Progenitor cell of endocrine pancreas (in vitro differentiated cells): ENCODE measurements around the gene GPR39. TPM values are rescaled to one million over a fixed set of nuclear protein-coding genes. Genes with fewer than 3 reads are reported as not detected.

Experiments
- DNase-seq: peaks from one replicate; pipeline ENCODE4 v3.0.0; 2021; ENCODE audit warnings: low spot score; ENCODE audit not compliant: unreplicated experiment
- H3K27ac Mint-ChIP-seq: 2 replicates; pipeline ENCODE4 v1.8.0; 2021; ENCODE audit warnings: mild to moderate bottlenecking, moderate library complexity, mixed read lengths
- H3K27me3 Mint-ChIP-seq: 2 replicates; pipeline ENCODE4 v1.8.0; 2021; ENCODE audit warnings: mixed read lengths
- H3K36me3 Mint-ChIP-seq: 2 replicates; pipeline ENCODE4 v1.8.0; 2022; ENCODE audit warnings: mixed read lengths; ENCODE audit not compliant: insufficient read depth
- H3K4me1 Mint-ChIP-seq: 2 replicates; pipeline ENCODE4 v1.8.0; 2021; ENCODE audit warnings: low read depth, mixed read lengths
- H3K4me3 Mint-ChIP-seq: 2 replicates; pipeline ENCODE4 v1.8.0; 2021; ENCODE audit warnings: low read depth, mild to moderate bottlenecking, moderate library complexity, mixed read lengths
- H3K9me3 Mint-ChIP-seq: 2 replicates; pipeline ENCODE4 v1.8.0; 2021; ENCODE audit warnings: low read depth, mixed read lengths
- CTCF ChIP-seq: fragments of 200-600 bp; sonication (generic); IDR thresholded peaks from one replicate; pipeline ENCODE4 v1.5.0; 2021; ENCODE audit warnings: antibody characterized with exemption, mild to moderate bottlenecking; ENCODE audit not compliant: unreplicated experiment
- total RNA-seq: library from RNA; stranded (reverse); gene quantifications from 2 replicates; pipeline ENCODE4 v1.2.1, GENCODE V29; 2021

The GPR39 gene
- total RNA-seq, 1 donor from 2014 or later, result 4.0 TPM

GRCh38 chr2:132640116-132640515, 223.5 kb downstream of the GPR39 start:
- Mint-ChIP-seq H3K4me1 (no peaks in the 10 kb centered on the region), H3K4me3 (no peak overlapping the region), H3K9me3 (no peaks in the 10 kb centered on the region), H3K27me3 (peaks cover 5% of the 10 kb centered on the region), H3K36me3 (no peaks in the 10 kb centered on the region), H3K27ac (no peak overlapping the region)
- TF ChIP-seq CTCF, result no peak
- no peak for DNase-seq

- H3K9me3 Mint-ChIP-seq, result no peaks in the 10 kb centered on the region
- peaks cover 1% of the 10 kb centered on the region for H3K4me1 Mint-ChIP-seq
- H3K4me3 Mint-ChIP-seq, result no peak overlapping the region
- H3K27me3 Mint-ChIP-seq, result peaks cover 3% of the 10 kb centered on the region
- no peak for DNase-seq
- H3K27ac Mint-ChIP-seq, result no peak overlapping the region
- no peaks in the 10 kb centered on the region for H3K36me3 Mint-ChIP-seq
- no peak for TF ChIP-seq CTCF
Observed at GRCh38 chr2:132641819-132642218, 225.2 kb downstream of the GPR39 start.

GRCh38 chr2:132642415-132642814, 225.8 kb downstream of the GPR39 start:
- Mint-ChIP-seq H3K27ac (no peak overlapping the region), H3K36me3 (no peaks in the 10 kb centered on the region), H3K9me3 (no peaks in the 10 kb centered on the region), H3K27me3 (peaks cover 3% of the 10 kb centered on the region), H3K4me1 (peaks cover 1% of the 10 kb centered on the region), H3K4me3 (no peak overlapping the region)
- no peak for TF ChIP-seq CTCF
- no peak for DNase-seq

- Mint-ChIP-seq H3K27ac (no peak overlapping the region), H3K9me3 (no peaks in the 10 kb centered on the region), H3K4me3 (no peak overlapping the region), H3K4me1 (peaks cover 1% of the 10 kb centered on the region), H3K36me3 (no peaks in the 10 kb centered on the region), H3K27me3 (peaks cover 9% of the 10 kb centered on the region)
- no peak for TF ChIP-seq CTCF
- DNase-seq, result no peak
Observed at GRCh38 chr2:132645176-132645575, 228.6 kb downstream of the GPR39 start.

GRCh38 chr2:132645722-132646539, 229.3 kb downstream of the GPR39 start:
- no peak for DNase-seq
- H3K27ac Mint-ChIP-seq, result no peak overlapping the region
- peaks cover 9% of the 10 kb centered on the region for H3K27me3 Mint-ChIP-seq
- no peak for TF ChIP-seq CTCF
- no peaks in the 10 kb centered on the region for H3K9me3 Mint-ChIP-seq
- H3K4me3 Mint-ChIP-seq, result no peak overlapping the region
- no peaks in the 10 kb centered on the region for H3K36me3 Mint-ChIP-seq
- H3K4me1 Mint-ChIP-seq, result peaks cover 1% of the 10 kb centered on the region
